ENCODE results near the gene SLC26A2.

GRCh38 chr5:149940077-149940574 is 20.4 kb upstream of the SLC26A2 start:
- TF ChIP-seq, protein P1, sequence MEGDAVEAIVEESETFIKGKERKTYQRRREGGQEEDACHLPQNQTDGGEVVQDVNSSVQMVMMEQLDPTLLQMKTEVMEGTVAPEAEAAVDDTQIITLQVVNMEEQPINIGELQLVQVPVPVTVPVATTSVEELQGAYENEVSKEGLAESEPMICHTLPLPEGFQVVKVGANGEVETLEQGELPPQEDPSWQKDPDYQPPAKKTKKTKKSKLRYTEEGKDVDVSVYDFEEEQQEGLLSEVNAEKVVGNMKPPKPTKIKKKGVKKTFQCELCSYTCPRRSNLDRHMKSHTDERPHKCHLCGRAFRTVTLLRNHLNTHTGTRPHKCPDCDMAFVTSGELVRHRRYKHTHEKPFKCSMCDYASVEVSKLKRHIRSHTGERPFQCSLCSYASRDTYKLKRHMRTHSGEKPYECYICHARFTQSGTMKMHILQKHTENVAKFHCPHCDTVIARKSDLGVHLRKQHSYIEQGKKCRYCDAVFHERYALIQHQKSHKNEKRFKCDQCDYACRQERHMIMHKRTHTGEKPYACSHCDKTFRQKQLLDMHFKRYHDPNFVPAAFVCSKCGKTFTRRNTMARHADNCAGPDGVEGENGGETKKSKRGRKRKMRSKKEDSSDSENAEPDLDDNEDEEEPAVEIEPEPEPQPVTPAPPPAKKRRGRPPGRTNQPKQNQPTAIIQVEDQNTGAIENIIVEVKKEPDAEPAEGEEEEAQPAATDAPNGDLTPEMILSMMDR (IDR thresholded peaks at IDR 0.05), result no peak
- TF ChIP-seq POLR2AphosphoS5 (IDR thresholded peaks at IDR 0.05; ENCODE audit: low read depth, low read length), result no peak
- TF ChIP-seq, protein P2, sequence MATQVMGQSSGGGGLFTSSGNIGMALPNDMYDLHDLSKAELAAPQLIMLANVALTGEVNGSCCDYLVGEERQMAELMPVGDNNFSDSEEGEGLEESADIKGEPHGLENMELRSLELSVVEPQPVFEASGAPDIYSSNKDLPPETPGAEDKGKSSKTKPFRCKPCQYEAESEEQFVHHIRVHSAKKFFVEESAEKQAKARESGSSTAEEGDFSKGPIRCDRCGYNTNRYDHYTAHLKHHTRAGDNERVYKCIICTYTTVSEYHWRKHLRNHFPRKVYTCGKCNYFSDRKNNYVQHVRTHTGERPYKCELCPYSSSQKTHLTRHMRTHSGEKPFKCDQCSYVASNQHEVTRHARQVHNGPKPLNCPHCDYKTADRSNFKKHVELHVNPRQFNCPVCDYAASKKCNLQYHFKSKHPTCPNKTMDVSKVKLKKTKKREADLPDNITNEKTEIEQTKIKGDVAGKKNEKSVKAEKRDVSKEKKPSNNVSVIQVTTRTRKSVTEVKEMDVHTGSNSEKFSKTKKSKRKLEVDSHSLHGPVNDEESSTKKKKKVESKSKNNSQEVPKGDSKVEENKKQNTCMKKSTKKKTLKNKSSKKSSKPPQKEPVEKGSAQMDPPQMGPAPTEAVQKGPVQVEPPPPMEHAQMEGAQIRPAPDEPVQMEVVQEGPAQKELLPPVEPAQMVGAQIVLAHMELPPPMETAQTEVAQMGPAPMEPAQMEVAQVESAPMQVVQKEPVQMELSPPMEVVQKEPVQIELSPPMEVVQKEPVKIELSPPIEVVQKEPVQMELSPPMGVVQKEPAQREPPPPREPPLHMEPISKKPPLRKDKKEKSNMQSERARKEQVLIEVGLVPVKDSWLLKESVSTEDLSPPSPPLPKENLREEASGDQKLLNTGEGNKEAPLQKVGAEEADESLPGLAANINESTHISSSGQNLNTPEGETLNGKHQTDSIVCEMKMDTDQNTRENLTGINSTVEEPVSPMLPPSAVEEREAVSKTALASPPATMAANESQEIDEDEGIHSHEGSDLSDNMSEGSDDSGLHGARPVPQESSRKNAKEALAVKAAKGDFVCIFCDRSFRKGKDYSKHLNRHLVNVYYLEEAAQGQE (IDR thresholded peaks at IDR 0.05; ENCODE audit: insufficient read depth in 1 of 2, low read depth in 2 of 2, low read length in 1 of 2), result no peak

Measured in Panc1 (cell line).